ENCODE measurements around the gene COX6B1. TPM values are rescaled to one million over a fixed set of nuclear protein-coding genes. Genes with fewer than 3 reads are reported as not detected.
A peak's percentile ranks its signal among the peaks of the same experiment; 100 is the strongest.
"Not testable (repeated sequence)": the region's sequence is repeated elsewhere in the genome, so short reads cannot be mapped to it uniquely, and the experiment has no call there.

Gene COX6B1
- total RNA-seq, 1 donor from 2014 or later: 370 TPM

DNA sequence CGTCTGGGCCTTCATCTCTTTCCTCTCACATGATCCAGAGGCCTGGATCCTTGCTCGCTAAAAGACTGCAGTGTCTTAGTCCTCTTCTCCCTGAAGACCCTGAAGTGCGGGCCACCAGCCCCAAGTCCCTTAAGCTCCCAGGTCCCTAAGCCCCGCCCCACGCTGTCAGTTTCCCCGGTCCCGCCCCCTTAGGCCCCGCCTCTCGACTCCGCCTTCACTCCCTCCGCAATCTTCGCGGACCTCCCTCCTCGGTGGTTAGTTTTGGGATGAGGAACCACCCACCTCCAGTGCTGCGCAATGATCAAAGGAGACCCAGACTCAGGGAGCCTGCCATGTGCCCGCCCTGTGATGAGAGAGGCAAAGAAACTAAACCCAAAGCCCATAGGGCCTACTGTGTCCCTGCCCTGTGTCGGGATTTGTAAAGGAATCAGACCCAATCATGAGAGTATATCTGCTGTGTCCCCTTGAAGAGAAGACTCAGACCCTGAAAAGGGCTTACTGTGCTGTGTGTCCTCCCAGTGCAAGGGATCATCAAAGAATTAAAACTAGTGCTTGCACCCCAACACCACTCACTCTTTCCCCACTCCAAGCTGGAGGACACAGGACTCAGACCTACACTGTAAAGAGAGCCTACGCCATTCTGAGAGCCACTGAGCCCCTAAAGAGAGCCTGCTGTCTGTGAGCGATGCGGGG, 3.0 kb upstream of the COX6B1 start:
- H3K9me3 Mint-ChIP-seq (ENCODE audit: unreplicated experiment): no peaks in the 10 kb centered on the region
- no peaks in the 10 kb centered on the region for H3K36me3 Mint-ChIP-seq (ENCODE audit: unreplicated experiment)
- peak overlapping the region; percentile 86 for H3K27ac Mint-ChIP-seq (ENCODE audit: unreplicated experiment)

DNA sequence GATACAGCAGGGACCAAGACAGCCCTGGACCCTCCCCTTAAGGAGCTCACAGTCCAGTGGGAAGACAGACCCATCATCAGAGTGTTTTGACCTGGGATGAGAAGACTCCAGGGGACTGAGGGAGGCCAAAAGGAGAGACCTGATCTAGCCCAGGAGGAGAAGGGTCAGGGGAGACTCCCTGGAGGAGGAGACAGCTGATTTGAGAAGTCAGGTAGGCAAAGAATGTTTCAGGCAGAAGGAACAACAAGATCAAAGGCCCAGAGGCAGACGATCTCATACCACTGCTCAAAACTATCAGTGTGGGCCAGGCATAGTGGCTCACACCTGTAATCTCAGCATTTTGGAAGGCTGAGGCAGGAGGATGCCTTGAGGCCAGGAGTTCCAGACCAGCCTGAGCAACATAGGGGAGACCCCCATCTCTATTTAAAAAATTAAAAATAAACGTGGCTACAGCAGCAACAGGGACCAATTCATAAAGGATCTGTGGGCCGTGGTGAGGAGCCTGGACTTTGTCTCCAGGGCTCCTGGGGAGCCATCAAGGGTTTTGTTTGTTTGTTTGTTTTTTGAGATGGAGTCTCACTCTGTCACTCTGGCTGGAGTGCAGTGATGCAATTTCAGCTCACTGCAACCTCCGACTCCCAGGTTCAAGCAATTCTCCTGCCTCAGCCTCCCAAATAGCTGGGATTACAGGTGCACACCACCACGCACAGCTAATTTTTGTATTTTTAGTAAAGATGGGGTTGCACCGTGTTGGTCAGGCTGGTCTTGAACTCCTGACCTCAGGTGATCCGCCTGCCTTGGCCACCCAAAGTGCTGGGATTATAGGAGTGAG, 2.2 kb upstream of the COX6B1 start:
- Mint-ChIP-seq H3K36me3 (ENCODE audit: unreplicated experiment) (peaks cover under 1% of the 10 kb centered on the region), H3K4me3 (ENCODE audit: unreplicated experiment) (no peak overlapping the region), H3K4me1 (ENCODE audit: unreplicated experiment) (peaks cover 32% of the 10 kb centered on the region), H3K27me3 (ENCODE audit: unreplicated experiment) (no peaks in the 10 kb centered on the region), H3K27ac (ENCODE audit: unreplicated experiment) (peak overlapping the region; percentile 86), H3K9me3 (ENCODE audit: unreplicated experiment) (no peaks in the 10 kb centered on the region)
- no peak for DNase-seq (ENCODE audit: extremely low spot score, unreplicated experiment)
- TF ChIP-seq, protein P1, sequence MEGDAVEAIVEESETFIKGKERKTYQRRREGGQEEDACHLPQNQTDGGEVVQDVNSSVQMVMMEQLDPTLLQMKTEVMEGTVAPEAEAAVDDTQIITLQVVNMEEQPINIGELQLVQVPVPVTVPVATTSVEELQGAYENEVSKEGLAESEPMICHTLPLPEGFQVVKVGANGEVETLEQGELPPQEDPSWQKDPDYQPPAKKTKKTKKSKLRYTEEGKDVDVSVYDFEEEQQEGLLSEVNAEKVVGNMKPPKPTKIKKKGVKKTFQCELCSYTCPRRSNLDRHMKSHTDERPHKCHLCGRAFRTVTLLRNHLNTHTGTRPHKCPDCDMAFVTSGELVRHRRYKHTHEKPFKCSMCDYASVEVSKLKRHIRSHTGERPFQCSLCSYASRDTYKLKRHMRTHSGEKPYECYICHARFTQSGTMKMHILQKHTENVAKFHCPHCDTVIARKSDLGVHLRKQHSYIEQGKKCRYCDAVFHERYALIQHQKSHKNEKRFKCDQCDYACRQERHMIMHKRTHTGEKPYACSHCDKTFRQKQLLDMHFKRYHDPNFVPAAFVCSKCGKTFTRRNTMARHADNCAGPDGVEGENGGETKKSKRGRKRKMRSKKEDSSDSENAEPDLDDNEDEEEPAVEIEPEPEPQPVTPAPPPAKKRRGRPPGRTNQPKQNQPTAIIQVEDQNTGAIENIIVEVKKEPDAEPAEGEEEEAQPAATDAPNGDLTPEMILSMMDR (IDR thresholded peaks at IDR 0.05): no peak

More for the DNA sequence above, 3.0 kb upstream of the COX6B1 start:
- TF ChIP-seq, protein P1 (IDR thresholded peaks at IDR 0.05): no peak
- no peak for DNase-seq (ENCODE audit: extremely low spot score, unreplicated experiment)
- Mint-ChIP-seq H3K27me3 (ENCODE audit: unreplicated experiment) (no peaks in the 10 kb centered on the region), H3K4me3 (ENCODE audit: unreplicated experiment) (peak overlapping the region; percentile 78), H3K4me1 (ENCODE audit: unreplicated experiment) (peaks cover 32% of the 10 kb centered on the region)

DNA sequence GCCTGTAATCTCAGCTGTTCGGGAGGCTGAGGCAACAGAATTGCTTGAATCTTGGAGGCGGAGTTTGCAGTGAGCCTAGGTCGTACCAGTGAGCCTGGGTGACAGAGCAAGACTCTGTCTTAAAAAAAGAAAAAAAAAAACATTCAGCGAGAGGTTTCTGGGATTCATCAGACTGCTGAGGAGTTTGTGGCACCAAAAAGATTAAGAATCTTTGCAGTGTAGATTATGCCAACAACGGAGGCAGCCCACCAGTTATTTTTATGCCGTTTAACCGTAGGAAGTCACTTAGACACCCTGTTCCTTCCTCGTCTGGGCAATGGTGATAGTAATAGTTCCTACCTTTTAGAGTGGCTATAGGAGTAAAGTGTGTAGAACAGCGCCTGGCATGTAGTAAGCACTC, 2.5 kb downstream of the COX6B1 start:
- H3K27ac Mint-ChIP-seq (ENCODE audit: unreplicated experiment): no peak overlapping the region
- no peaks in the 10 kb centered on the region for H3K9me3 Mint-ChIP-seq (ENCODE audit: unreplicated experiment)
- no peak for DNase-seq (ENCODE audit: extremely low spot score, unreplicated experiment)
- TF ChIP-seq, protein P1 (IDR thresholded peaks at IDR 0.05): no peak
- peaks cover 16% of the 10 kb centered on the region for H3K36me3 Mint-ChIP-seq (ENCODE audit: unreplicated experiment)
- H3K27me3 Mint-ChIP-seq (ENCODE audit: unreplicated experiment): no peaks in the 10 kb centered on the region
- H3K4me3 Mint-ChIP-seq (ENCODE audit: unreplicated experiment): no peak overlapping the region
- peaks cover 24% of the 10 kb centered on the region for H3K4me1 Mint-ChIP-seq (ENCODE audit: unreplicated experiment)

DNA sequence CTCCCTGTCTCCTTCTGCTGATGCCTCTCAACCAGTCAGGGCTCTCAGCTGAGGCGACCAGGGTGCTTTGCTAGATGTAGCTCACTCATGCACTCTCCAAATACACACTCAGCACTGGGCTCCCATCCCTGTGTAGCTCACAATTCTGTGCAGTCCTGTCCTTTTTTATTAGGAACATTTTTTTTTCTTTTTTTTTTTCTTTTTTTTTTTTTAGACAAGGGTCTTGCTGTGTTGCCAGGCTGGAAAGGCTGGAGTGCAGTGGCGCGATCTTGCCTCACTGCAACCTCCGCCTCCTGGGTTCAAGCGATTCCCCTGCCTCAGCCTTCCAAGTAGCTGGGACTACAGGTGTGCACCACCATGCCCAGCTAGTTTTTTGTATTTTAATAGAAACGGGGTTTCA, 6.7 kb downstream of the COX6B1 start:
- H3K27me3 Mint-ChIP-seq (ENCODE audit: unreplicated experiment); H3K4me3 Mint-ChIP-seq (ENCODE audit: unreplicated experiment); H3K4me1 Mint-ChIP-seq (ENCODE audit: unreplicated experiment); H3K9me3 Mint-ChIP-seq (ENCODE audit: unreplicated experiment); H3K27ac Mint-ChIP-seq (ENCODE audit: unreplicated experiment); DNase-seq (ENCODE audit: extremely low spot score, unreplicated experiment): not testable (repeated sequence)
- peaks cover 37% of the 10 kb centered on the region for H3K36me3 Mint-ChIP-seq (ENCODE audit: unreplicated experiment)

DNA sequence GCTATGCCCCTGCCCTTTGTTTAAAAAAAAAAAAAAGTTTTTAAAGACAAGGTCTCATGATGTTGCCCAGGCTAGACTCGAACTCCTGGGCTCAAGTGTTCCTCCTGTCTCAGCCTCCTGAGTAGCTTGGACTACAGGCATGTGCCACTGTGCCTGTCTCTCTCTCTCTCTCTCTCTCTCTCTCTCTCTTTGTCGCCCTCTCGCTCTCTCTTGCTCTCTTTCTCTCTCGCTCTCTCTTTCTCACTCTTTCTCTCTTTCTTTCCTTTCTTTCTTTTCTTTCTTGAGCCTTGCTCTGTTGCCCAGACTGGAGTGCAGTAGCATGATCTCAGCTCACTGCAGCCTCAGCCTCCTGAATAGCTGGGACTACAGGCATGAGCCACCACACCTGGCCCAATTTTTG, 7.5 kb downstream of the COX6B1 start:
- no peak for DNase-seq (ENCODE audit: extremely low spot score, unreplicated experiment)
- no peaks in the 10 kb centered on the region for H3K9me3 Mint-ChIP-seq (ENCODE audit: unreplicated experiment)
- H3K4me3 Mint-ChIP-seq (ENCODE audit: unreplicated experiment): no peak overlapping the region
- H3K27me3 Mint-ChIP-seq (ENCODE audit: unreplicated experiment): no peaks in the 10 kb centered on the region
- H3K4me1 Mint-ChIP-seq (ENCODE audit: unreplicated experiment): peaks cover 2% of the 10 kb centered on the region
- TF ChIP-seq, protein P1 (IDR thresholded peaks at IDR 0.05): no peak
- H3K36me3 Mint-ChIP-seq (ENCODE audit: unreplicated experiment): peaks cover 38% of the 10 kb centered on the region
- H3K27ac Mint-ChIP-seq (ENCODE audit: unreplicated experiment): no peak overlapping the region

Data from osteocyte (in vitro differentiated cells).